GM19099 (cell line): ENCODE data around the gene ARSG.

Source experiments
- POLR2A ChIP-seq: IDR thresholded peaks from 3 replicates; pipeline ENCODE4 v1.6.1; 2011; ENCODE audit warnings: low read depth; ENCODE audit not compliant: insufficient read length; ENCODE audit errors: extremely low read depth

The ARSG gene

GRCh38 chr17:68399638-68400403, 108.5 kb downstream of the ARSG start:
- no peak for TF ChIP-seq POLR2A

DNA sequence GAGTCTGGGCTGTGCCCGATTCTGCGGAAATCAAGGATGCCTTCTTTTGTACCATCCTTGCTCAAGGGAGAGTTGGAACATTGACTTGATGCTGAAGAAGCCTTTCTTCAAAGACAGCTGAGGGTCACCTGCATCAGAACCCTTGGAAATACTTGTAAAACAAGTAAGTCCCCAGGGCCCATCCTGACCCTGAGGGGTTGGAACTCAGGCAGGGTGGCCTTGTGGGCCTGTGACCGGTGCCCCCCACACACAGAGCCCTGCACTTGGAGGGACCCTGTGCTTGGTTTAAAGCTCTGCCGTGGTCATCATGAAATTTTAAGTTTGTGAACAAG, 109.1 kb downstream of the ARSG start:
- TF ChIP-seq POLR2A = no peak

DNA sequence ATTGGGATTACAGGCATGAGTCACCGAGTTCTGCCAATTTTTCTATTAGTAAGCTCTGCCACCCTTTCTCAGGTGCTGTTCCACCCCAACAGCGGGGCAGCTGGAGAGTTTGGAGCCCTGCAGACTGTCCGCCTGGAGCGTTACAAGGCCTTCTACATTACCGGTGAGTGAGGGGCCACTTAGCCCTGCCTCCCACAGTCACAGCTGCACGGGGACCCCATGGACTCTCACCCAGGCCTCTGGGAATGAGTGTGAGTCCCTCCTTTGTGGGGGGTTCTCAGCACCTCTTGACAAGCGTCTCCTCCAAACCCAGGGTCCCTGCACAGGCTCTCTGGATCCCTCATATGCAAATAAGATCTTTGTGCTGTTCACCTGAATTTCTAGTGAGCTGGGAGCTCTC, 110.0 kb downstream of the ARSG start:
- no peak for TF ChIP-seq POLR2A

DNA sequence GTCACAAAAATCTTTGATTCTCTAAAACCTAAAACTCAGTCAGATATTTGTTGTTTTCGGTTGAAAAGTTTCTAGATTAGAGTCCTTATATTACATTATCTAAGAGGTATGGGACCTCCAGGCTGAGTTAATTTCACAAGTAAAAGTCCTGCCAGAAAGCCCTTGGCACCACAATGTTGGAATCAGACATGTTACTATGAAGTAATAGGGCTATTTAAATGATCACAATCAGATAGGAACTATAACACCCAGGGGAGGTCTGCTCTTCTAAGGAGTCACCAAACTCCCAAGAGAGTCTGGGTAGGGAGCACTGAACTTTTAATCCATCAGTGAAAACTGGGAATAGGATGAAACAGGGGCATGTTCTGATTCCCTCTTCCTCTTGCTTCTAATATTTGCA, 111.8 kb downstream of the ARSG start:
- TF ChIP-seq POLR2A = no peak

DNA sequence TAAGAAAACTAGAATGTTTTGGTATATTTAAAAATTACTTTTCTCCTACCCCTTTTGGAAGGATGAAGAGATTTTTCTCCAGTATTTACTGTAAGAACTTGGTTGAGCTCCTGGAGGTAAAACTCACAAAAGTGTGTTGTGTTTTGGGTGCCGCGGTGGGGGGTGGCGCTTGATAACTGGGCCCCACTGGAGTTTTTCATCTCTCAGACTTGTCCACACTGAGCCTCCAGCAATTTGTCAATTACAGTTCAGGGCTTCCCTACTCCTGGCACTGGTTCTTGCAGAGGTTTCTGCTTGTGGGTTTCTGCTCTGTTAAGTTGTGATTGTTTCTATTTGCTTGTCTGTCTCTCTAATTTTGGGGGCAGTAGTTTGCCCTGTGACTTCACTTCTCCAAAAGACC, 126.0 kb downstream of the ARSG start:
- TF ChIP-seq POLR2A = no peak

DNA sequence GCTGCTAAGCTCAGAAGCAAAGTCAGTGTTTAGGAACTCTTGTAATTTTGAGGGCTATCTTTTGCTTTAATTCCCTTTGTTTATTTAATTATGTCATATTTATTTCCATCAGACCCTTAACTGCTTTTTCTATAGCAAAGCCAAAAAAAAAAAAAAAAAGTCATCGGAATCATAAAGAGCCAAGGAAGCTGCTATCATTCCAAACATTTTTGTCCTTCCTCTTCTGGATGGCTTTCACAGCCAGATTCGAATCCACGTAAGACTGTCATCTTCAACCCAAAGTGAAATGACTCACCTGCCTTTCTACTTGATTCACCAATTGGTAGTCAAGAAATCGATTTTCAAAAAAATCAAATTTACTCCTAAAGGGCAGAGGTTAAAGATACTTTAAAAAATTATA, 127.6 kb downstream of the ARSG start:
- no peak for TF ChIP-seq POLR2A

DNA sequence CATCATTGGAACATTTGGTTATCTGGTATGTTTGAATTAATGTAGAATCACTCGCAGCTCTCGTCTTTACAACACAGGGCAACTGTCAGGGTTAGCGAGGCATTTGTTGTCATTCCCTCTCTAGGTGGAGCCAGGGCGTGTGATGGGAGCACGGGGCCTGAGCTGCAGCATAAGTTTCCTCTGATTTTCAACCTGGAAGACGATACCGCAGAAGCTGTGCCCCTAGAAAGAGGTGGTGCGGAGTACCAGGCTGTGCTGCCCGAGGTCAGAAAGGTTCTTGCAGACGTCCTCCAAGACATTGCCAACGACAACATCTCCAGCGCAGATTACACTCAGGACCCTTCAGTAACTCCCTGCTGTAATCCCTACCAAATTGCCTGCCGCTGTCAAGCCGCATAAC, 128.8 kb downstream of the ARSG start:
- TF ChIP-seq POLR2A = no peak

DNA sequence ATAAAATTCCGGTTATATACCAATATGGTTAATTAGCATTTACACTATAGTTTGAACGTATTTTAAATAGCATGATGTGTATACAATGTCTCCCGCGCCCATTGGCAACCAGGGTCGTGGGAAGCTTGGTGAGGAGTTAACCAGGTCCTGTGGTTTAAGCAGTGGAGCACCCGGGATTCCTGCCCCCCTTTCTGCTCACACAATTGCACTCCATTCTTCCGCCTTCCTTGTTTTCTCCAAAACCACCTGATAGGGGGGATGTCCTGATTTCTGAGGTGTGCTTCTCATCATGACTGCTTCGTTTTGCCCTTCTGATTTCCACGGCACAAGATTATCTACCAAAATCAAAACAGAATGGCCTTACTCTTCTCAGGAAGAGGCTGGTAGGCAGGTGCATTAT, 130.2 kb downstream of the ARSG start:
- TF ChIP-seq POLR2A = no peak

DNA sequence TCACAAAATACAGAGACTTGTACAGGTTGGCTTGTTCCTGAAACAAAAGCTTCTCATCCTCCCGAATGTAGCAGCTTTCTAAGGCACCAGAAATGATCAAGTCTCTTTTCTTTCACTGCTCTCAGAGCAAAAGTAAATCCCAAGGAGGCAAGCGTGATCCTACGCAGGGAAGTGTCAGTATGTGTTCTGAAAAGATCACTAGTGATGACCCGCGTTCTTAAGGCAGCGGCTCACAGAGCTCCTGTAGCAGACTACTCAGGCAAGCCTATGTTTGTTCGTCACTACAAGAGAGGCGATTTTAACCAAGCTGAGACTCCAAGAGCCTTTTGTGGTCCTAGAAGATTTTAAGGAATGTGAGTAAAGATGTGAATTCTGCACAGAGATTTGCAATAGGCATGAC, 131.5 kb downstream of the ARSG start:
- no peak for TF ChIP-seq POLR2A

DNA sequence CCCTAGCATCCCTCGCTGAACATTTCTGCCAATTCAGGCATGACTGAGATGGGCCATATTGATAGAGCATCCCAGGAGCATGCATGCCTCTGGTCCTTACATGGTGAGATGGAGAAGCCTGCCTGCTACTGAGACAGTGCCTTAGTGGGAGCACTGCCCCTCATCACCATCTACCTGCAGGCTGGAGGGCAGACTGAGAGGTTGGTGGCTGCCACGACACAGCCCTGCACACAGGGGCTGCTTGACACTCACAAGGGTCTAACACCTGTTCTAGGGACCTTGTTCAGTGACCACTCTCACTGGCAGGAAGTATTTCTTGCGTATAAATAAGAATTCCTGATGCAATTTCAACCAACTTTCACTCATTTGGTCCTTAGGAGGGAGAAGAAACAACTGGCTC, 132.0 kb downstream of the ARSG start:
- TF ChIP-seq POLR2A = no peak

- no peak for TF ChIP-seq POLR2A
These were observed 132.9 kb downstream of the ARSG start for GRCh38 chr17:68424203-68424602.

- TF ChIP-seq POLR2A = no peak
These were observed 133.6 kb downstream of the ARSG start for GRCh38 chr17:68424861-68425260.

- no peak for TF ChIP-seq POLR2A
These were observed 134.7 kb downstream of the ARSG start for GRCh38 chr17:68425979-68426378.

DNA sequence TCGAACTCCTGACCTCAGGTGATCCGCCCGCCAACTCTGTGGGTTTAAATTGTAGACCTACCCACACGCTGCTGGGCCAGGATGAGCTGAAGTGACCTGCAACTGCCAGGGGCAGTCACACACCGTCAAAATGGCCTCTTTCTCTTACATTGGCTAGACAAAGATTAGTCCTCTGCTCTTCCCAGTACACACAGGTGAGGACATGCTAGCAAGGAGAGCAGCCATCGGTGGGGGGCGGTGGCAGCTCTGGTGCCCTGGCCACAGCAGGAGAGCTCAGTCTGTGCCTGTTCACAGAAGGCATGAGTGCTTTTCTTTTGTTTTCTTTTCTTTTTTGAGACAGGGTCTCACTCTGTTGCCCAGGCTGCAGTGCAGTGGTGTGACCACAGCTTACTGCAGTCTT, 136.3 kb downstream of the ARSG start:
- TF ChIP-seq POLR2A = no peak

GRCh38 chr17:68428498-68429172, 137.3 kb downstream of the ARSG start:
- no peak for TF ChIP-seq POLR2A

GRCh38 chr17:68429881-68430280, 138.6 kb downstream of the ARSG start:
- no peak for TF ChIP-seq POLR2A
